ENCODE measurements around the gene PSMB3.

Gene PSMB3

GRCh38 chr17:38729368-38729885 is 23.1 kb upstream of the PSMB3 start:
- Histone ChIP-seq H3K4me1 (ENCODE audit: control insufficient read depth, insufficient read depth, low read length) (peaks cover 24% of the 10 kb centered on the region), H3K4me3 (ENCODE audit: low read depth, low read length) (peak overlapping the region; percentile 70), H3K9ac (ENCODE audit: low read length) (peak overlapping the region; percentile 47), H3K27ac (ENCODE audit: low read depth, low read length) (no peak overlapping the region), H3K36me3 (ENCODE audit: control insufficient read depth, insufficient read depth, low read length) (peaks cover 27% of the 10 kb centered on the region), H3K9me3 (ENCODE audit: control insufficient read depth, insufficient read depth, low read depth, low read length) (no peaks in the 10 kb centered on the region), H3K27me3 (ENCODE audit: control insufficient read depth, insufficient read depth, low read length) (peaks cover 7% of the 10 kb centered on the region; the same call in 1 of the 2 replicates)

GRCh38 chr17:38729886-38730525 is 22.5 kb upstream of the PSMB3 start, which contains the start of gene CISD3:
Gene CISD3 (plus strand): TSS chr17:38730341. CDS start chr17:38730359, 18 bp downstream.
- Histone ChIP-seq H3K27ac (ENCODE audit: low read depth, low read length) (no peak within 1 kb of the TSS; the same call in 1 of the 2 replicates), H3K9ac (ENCODE audit: low read length) (peak within 1 kb of the TSS; percentile 80), H3K4me1 (ENCODE audit: control insufficient read depth, insufficient read depth, low read length) (peaks cover 24% of the 10 kb centered on the region), H3K27me3 (ENCODE audit: control insufficient read depth, insufficient read depth, low read length) (peaks cover 7% of the 10 kb centered on the region; the same call in 1 of the 2 replicates), H3K9me3 (ENCODE audit: control insufficient read depth, insufficient read depth, low read depth, low read length) (no peaks in the 10 kb centered on the region), H3K4me3 (ENCODE audit: low read depth, low read length) (peak within 1 kb of the TSS; percentile 91), H3K36me3 (ENCODE audit: control insufficient read depth, insufficient read depth, low read length) (peaks cover 27% of the 10 kb centered on the region)

- Histone ChIP-seq H3K4me1 (ENCODE audit: control insufficient read depth, insufficient read depth, low read length) (peaks cover 24% of the 10 kb centered on the region), H3K27ac (ENCODE audit: low read depth, low read length) (no peak overlapping the region; the same call in 1 of the 2 replicates), H3K9me3 (ENCODE audit: control insufficient read depth, insufficient read depth, low read depth, low read length) (no peaks in the 10 kb centered on the region), H3K4me3 (ENCODE audit: low read depth, low read length) (peak overlapping the region; percentile 91), H3K9ac (ENCODE audit: low read length) (peak overlapping the region; percentile 80), H3K27me3 (ENCODE audit: control insufficient read depth, insufficient read depth, low read length) (peaks cover 7% of the 10 kb centered on the region; the same call in 1 of the 2 replicates), H3K36me3 (ENCODE audit: control insufficient read depth, insufficient read depth, low read length) (peaks cover 33% of the 10 kb centered on the region)
These were observed 21.8 kb upstream of the PSMB3 start for GRCh38 chr17:38730526-38731379.

GRCh38 chr17:38731526-38732294 is 20.8 kb upstream of the PSMB3 start:
- H3K9me3 ChIP-seq (ENCODE audit: control insufficient read depth, insufficient read depth, low read depth, low read length): no peaks in the 10 kb centered on the region
- peaks cover 7% of the 10 kb centered on the region; the same call in 1 of the 2 replicates for H3K27me3 ChIP-seq (ENCODE audit: control insufficient read depth, insufficient read depth, low read length)
- H3K4me3 ChIP-seq (ENCODE audit: low read depth, low read length): peak overlapping the region; percentile 91
- peaks cover 24% of the 10 kb centered on the region for H3K4me1 ChIP-seq (ENCODE audit: control insufficient read depth, insufficient read depth, low read length)
- H3K36me3 ChIP-seq (ENCODE audit: control insufficient read depth, insufficient read depth, low read length): peaks cover 39% of the 10 kb centered on the region
- peak overlapping the region; percentile 80 for H3K9ac ChIP-seq (ENCODE audit: low read length)
- H3K27ac ChIP-seq (ENCODE audit: low read depth, low read length): no peak overlapping the region

GRCh38 chr17:38732376-38733281 is 19.9 kb upstream of the PSMB3 start:
- peaks cover 24% of the 10 kb centered on the region for H3K4me1 ChIP-seq (ENCODE audit: control insufficient read depth, insufficient read depth, low read length)

GRCh38 chr17:38733282-38733981 is 19.1 kb upstream of the PSMB3 start:
- Histone ChIP-seq H3K9ac (ENCODE audit: low read length) (no peak overlapping the region), H3K4me1 (ENCODE audit: control insufficient read depth, insufficient read depth, low read length) (peaks cover 21% of the 10 kb centered on the region), H3K27me3 (ENCODE audit: control insufficient read depth, insufficient read depth, low read length) (peaks cover 7% of the 10 kb centered on the region; the same call in 1 of the 2 replicates), H3K9me3 (ENCODE audit: control insufficient read depth, insufficient read depth, low read depth, low read length) (no peaks in the 10 kb centered on the region), H3K27ac (ENCODE audit: low read depth, low read length) (no peak overlapping the region), H3K36me3 (ENCODE audit: control insufficient read depth, insufficient read depth, low read length) (peaks cover 54% of the 10 kb centered on the region), H3K4me3 (ENCODE audit: low read depth, low read length) (no peak overlapping the region)

More at GRCh38 chr17:38732376-38733281, 19.9 kb upstream of the PSMB3 start:
- Histone ChIP-seq H3K36me3 (ENCODE audit: control insufficient read depth, insufficient read depth, low read length) (peaks cover 48% of the 10 kb centered on the region), H3K4me3 (ENCODE audit: low read depth, low read length) (no peak overlapping the region), H3K9me3 (ENCODE audit: control insufficient read depth, insufficient read depth, low read depth, low read length) (no peaks in the 10 kb centered on the region), H3K27me3 (ENCODE audit: control insufficient read depth, insufficient read depth, low read length) (peaks cover 7% of the 10 kb centered on the region; the same call in 1 of the 2 replicates), H3K27ac (ENCODE audit: low read depth, low read length) (no peak overlapping the region), H3K9ac (ENCODE audit: low read length) (no peak overlapping the region)

- no peaks in the 10 kb centered on the region for H3K9me3 ChIP-seq (ENCODE audit: control insufficient read depth, insufficient read depth, low read depth, low read length)
- H3K36me3 ChIP-seq (ENCODE audit: control insufficient read depth, insufficient read depth, low read length): peaks cover 62% of the 10 kb centered on the region
- peaks cover 18% of the 10 kb centered on the region for H3K4me1 ChIP-seq (ENCODE audit: control insufficient read depth, insufficient read depth, low read length)
- H3K4me3 ChIP-seq (ENCODE audit: low read depth, low read length): no peak overlapping the region
- no peak overlapping the region for H3K9ac ChIP-seq (ENCODE audit: low read length)
- peaks cover 3% of the 10 kb centered on the region; the same call in 1 of the 2 replicates for H3K27me3 ChIP-seq (ENCODE audit: control insufficient read depth, insufficient read depth, low read length)
- H3K27ac ChIP-seq (ENCODE audit: low read depth, low read length): no peak overlapping the region
These were observed 18.3 kb upstream of the PSMB3 start for GRCh38 chr17:38733982-38734973.

- Histone ChIP-seq H3K9me3 (ENCODE audit: control insufficient read depth, insufficient read depth, low read depth, low read length) (no peaks in the 10 kb centered on the region), H3K27me3 (ENCODE audit: control insufficient read depth, insufficient read depth, low read length) (no peaks in the 10 kb centered on the region), H3K36me3 (ENCODE audit: control insufficient read depth, insufficient read depth, low read length) (peaks cover 71% of the 10 kb centered on the region), H3K4me1 (ENCODE audit: control insufficient read depth, insufficient read depth, low read length) (peaks cover 14% of the 10 kb centered on the region), H3K9ac (ENCODE audit: low read length) (no peak overlapping the region), H3K27ac (ENCODE audit: low read depth, low read length) (no peak overlapping the region), H3K4me3 (ENCODE audit: low read depth, low read length) (no peak overlapping the region)
These were observed 17.2 kb upstream of the PSMB3 start for GRCh38 chr17:38735161-38735997.
